ES-I3 (cell line): ENCODE data around the gene MLF1.

ENCODE experiments used
- H3K36me3 ChIP-seq: 2 replicates; pipeline ENCODE4 v1.6.1; 2013; ENCODE audit warnings: mild to moderate bottlenecking, low read length, control low read depth, moderate library complexity; ENCODE audit not compliant: insufficient read depth
- H3K4me1 ChIP-seq: 2 replicates; pipeline ENCODE4 v1.6.1; 2013; ENCODE audit warnings: mild to moderate bottlenecking, control low read depth, low read length; ENCODE audit not compliant: insufficient read depth
- H3K9ac ChIP-seq: 2 replicates; pipeline ENCODE4 v1.6.1; 2013; ENCODE audit warnings: low read depth, mild to moderate bottlenecking, low read length, moderate library complexity
- H3K9me3 ChIP-seq: 2 replicates; pipeline ENCODE4 v1.6.1; 2013; ENCODE audit warnings: mild to moderate bottlenecking, low read length, moderate library complexity; ENCODE audit not compliant: control insufficient read depth, insufficient read depth

Gene MLF1

DNA sequence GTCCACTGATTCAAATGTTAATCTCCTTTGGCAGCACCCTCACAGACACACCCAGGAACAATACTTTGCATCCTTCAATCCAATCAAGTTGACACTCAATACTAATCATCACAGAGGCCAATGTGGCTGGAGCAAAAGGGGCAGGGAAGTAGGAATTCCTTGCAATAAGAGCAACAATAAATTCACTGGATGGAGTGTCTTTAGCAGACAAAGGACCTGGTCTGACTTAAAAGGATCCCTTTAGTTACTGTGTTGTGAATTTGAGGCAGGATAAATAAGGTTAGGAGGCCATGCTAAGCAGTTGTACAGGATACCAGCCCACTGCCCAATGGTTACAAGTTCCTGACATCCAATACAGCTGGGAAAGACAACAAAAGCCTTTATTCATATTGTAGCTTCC lies 61.0 kb downstream of the MLF1 start:
- no peaks in the 10 kb centered on the region for H3K36me3 ChIP-seq
- H3K9ac ChIP-seq: no peak overlapping the region
- H3K4me1 ChIP-seq: peaks cover 13% of the 10 kb centered on the region
- H3K9me3 ChIP-seq: no peaks in the 10 kb centered on the region

DNA sequence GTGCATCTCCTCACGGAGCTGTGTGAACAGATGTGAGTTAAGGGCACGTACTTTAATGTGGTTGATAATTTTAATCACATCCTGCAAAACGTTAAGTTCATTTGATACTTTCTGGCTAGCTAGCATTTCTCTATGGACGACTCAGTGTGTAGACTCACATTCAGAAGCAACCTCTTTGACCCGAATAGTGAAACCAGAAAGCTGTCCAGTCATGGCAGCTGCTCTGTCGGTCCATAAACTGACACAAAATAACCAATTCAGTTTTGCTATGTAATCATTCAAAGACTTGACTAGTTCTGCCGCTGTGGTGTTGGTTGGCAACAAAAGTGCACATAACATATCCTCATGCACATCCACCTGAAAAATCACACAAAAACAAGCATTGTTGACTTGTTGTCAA lies 69.7 kb downstream of the MLF1 start:
- H3K9ac ChIP-seq: no peak overlapping the region
- no peaks in the 10 kb centered on the region for H3K36me3 ChIP-seq
- H3K4me1 ChIP-seq: no peaks in the 10 kb centered on the region
- H3K9me3 ChIP-seq: no peaks in the 10 kb centered on the region

DNA sequence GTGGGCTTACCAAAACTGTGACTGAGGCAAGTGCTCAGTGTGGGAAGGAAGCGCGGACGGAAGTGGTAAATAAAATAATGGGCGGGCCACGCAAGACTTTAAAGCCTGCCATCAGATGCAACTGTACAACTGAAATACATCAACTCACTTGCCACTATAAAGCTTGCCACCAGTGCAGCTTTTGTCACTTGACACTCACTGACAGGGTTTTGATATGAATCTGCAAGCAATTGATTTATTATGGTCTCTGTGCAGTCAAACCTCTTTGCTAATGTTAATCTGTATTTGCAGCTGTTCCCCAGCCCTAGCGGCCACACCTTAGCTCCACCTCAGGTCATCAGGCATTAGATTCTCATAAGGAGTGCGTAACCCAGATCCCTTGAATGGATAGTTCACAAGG lies 71.0 kb downstream of the MLF1 start:
- Histone ChIP-seq H3K9me3 (no peaks in the 10 kb centered on the region), H3K36me3 (0 out of 2 replicates have a peak, but pooled peaks cover 2% of the 10 kb centered on the region)

DNA sequence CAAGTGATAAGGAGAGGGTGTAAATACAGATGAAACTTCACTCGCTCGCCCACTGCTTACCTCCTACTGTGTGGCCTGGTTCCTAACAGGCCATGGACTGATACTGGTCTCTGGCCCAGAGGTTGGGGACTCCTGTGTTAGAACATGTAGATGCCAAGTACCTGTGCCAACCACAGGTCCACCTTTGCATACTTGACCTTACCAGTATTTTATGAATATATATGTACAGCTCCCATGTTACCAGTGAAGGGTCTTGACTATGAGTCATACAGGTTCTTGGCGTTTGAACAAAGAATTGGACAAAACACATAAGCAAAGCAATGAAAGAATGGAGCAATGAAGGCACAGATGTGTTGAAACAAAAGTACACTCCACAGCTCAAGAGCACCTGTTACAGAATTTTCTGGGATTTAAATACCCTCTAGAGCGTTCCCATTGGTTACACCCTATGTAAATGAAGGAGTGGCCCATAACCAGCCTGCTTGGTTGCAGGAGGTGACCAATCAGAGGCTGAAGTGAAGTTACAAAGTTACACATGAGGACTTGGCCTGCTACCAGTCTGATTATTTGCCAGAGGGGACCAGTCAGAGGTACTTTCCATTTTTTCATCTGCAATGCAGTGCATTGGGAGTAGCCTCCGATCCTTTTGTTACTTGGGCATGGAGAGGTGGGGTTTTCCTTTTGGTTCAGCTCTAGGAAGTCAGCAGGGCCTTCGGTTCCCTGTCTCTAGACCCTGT lies 71.6 kb downstream of the MLF1 start:
- Histone ChIP-seq H3K36me3 (0 out of 2 replicates have a peak, but pooled peaks cover 2% of the 10 kb centered on the region), H3K9me3 (no peaks in the 10 kb centered on the region), H3K9ac (no peak overlapping the region), H3K4me1 (no peaks in the 10 kb centered on the region)

More for the DNA sequence above, 71.0 kb downstream of the MLF1 start:
- no peak overlapping the region for H3K9ac ChIP-seq
- no peaks in the 10 kb centered on the region for H3K4me1 ChIP-seq

DNA sequence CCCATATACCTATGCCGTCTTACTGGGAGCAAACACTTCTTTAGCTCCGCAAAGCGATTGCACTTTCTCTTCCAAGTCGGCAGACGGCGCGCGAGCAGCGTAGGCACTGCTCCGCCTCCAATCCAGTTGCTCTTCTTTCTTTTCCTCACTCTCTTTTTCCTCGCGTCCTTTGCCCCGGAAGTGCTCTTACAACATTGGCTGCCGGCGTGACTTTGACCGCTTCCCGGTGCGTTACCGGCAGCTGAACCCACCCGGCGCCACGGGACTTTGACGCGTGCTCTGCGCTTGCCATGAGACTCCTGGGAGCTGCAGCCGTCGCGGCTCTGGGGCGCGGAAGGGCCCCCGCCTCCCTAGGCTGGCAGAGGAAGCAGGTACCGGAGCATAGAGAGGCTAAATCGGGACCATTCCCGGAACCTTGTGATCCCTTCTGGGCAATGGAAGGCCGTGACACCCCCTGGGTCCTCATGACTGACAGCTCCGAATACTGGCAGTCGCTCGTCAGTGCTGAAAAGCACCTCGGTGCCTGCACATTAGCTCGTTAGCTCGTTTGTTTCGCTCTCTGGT lies 73.4 kb downstream of the MLF1 start, which contains the start of gene GFM1:
Gene GFM1 (plus strand): TSS at position 183 of the 564 bp plus-strand sequence. CDS start 108 bp downstream, at position 291.
- Histone ChIP-seq H3K9ac (peak within 1 kb of the TSS; percentile 85), H3K36me3 (0 out of 2 replicates have a peak, but pooled peaks cover 2% of the 10 kb centered on the region), H3K9me3 (no peaks in the 10 kb centered on the region), H3K4me1 (no peaks in the 10 kb centered on the region)

DNA sequence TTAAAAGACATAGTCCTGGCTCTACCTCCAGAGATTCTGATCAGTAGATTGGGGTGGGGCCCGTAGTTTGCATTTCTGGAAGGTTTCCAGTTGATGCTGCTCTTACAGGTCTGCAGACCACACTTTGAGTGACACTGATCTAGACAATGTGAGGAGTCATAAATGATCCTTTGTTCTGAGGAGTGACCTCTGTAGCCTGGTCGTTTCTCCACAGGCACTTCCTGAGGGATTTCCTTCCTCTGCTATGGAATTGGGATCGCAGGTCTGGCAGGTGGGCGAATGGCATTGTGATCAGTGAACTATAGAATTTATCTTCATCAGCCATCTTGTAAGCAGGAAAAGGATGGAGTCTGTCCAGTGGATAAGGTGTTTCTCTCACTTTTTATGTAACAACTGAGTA lies 78.8 kb downstream of the MLF1 start:
- no peaks in the 10 kb centered on the region for H3K9me3 ChIP-seq
- H3K4me1 ChIP-seq: no peaks in the 10 kb centered on the region
- no peak overlapping the region for H3K9ac ChIP-seq
- H3K36me3 ChIP-seq: peaks cover 5% of the 10 kb centered on the region

DNA sequence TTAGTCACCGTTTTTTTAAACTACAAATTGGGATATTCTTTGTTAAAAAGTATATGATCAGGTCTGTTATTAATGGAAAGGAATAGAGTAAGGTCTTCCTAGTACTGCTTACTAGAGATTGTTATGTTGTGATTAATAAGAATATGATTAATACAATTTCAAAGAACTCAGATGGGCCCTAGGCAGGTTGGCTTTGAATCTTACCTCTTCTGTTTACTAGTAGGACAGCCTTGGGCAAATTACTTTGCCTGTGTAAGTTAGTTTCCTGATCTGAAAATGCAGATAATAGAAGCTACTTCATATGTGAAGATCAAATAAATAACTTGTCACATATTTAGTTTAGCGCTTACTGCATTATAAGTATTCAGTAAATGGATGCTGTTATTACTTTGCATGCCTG lies 80.2 kb downstream of the MLF1 start:
- H3K36me3 ChIP-seq: peaks cover 5% of the 10 kb centered on the region

DNA sequence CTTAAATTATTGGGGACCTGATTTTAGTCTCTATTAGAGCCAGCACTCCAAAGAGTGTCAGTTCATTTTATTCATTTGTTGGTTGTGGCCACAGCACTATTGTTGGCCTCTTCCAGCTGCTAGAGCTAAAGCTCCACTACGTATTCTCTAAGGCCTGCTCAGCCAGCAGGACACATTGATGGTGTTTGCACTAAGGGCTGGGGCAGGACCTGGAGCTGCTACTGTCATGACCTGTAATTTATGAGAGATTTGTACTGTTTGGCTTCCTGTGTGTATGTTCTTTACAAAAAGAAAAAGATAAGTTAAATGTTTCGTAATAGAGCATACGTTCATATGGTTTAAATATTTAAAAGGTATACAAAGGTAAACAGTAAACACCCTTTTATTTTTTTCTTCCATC lies 81.5 kb downstream of the MLF1 start:
- H3K36me3 ChIP-seq: peaks cover 6% of the 10 kb centered on the region
- no peaks in the 10 kb centered on the region for H3K4me1 ChIP-seq
- no peaks in the 10 kb centered on the region for H3K9me3 ChIP-seq
- no peak overlapping the region for H3K9ac ChIP-seq

More for the DNA sequence above, 80.2 kb downstream of the MLF1 start:
- Histone ChIP-seq H3K4me1 (no peaks in the 10 kb centered on the region), H3K9me3 (no peaks in the 10 kb centered on the region), H3K9ac (no peak overlapping the region)
